A673 (cell line): ENCODE results near the gene NLRC5. TPM values are rescaled to one million over a fixed set of nuclear protein-coding genes. Genes with fewer than 3 reads are reported as not detected.

ENCODE experiments used
- BruUV-seq: library from RNA; stranded (reverse); fragments of 400-500 nt; replicated peaks from 2 replicates; lab custom pipeline; 2021; lab: Mats Ljungman, UMichigan
- CTCF ChIA-PET: fragments of 300-600 bp; sonication (Branson Sonifier 250); formaldehyde crosslinking; loops from one replicate; lab custom pipeline; 2022; ENCODE audit warnings: antibody characterized with exemption; lab: Charles Lee
- POLR2A ChIA-PET: fragments of 300-600 bp; sonication (Branson Sonifier 250); formaldehyde crosslinking; loops from one replicate; lab custom pipeline; 2022; ENCODE audit warnings: antibody characterized with exemption; ENCODE audit not compliant: low non-redundant PET; lab: Charles Lee
- DNase-seq: peaks from one replicate; pipeline ENCODE4 v3.0.0-alpha.2; 2015; ENCODE audit warnings: low spot score
- H3K27ac ChIP-seq: fragments of 200-600 bp; sonication (generic); 2 replicates; pipeline ENCODE4 v1.5.1; 2016; ENCODE audit warnings: mixed run types, low read depth, mild to moderate bottlenecking, mixed read lengths, antibody characterized with exemption, low read length; ENCODE audit not compliant: poor library complexity, severe bottlenecking
- H3K27me3 ChIP-seq: fragments of 200-600 bp; sonication (generic); replicated peaks from 2 replicates; pipeline ENCODE4 v1.6.1; 2017; ENCODE audit warnings: mixed run types, low read depth, mild to moderate bottlenecking, mixed read lengths, antibody characterized with exemption, low read length; ENCODE audit not compliant: insufficient read depth, poor library complexity
- H3K36me3 ChIP-seq: fragments of 200-600 bp; sonication (generic); 2 replicates; pipeline ENCODE4 v1.6.1; 2016; ENCODE audit warnings: mixed run types, mild to moderate bottlenecking, mixed read lengths, antibody characterized with exemption, low read length; ENCODE audit not compliant: insufficient read depth, poor library complexity, severe bottlenecking
- H3K4me1 ChIP-seq: fragments of 200-600 bp; sonication (generic); 2 replicates; pipeline ENCODE4 v1.6.1; 2017; ENCODE audit warnings: mixed run types, mild to moderate bottlenecking, mixed read lengths, antibody characterized with exemption, low read length; ENCODE audit not compliant: insufficient read depth, poor library complexity, severe bottlenecking
- H3K4me3 ChIP-seq: fragments of 200-600 bp; sonication (generic); 2 replicates; pipeline ENCODE4 v1.5.1; 2016; ENCODE audit warnings: low read depth, mixed run types, mild to moderate bottlenecking, mixed read lengths, low read length; ENCODE audit not compliant: poor library complexity, severe bottlenecking
- H3K9me3 ChIP-seq: fragments of 200-600 bp; sonication (generic); 2 replicates; pipeline ENCODE4 v1.6.1; 2016; ENCODE audit warnings: mixed run types, low read depth, mild to moderate bottlenecking, mixed read lengths, antibody characterized with exemption, low read length; ENCODE audit not compliant: poor library complexity, severe bottlenecking
- EZH2 ChIP-seq: fragments of 200-600 bp; sonication (generic); IDR thresholded peaks from 2 replicates; pipeline ENCODE4 v1.6.1; 2017; ENCODE audit warnings: borderline replicate concordance, low read depth, mild to moderate bottlenecking, mixed read lengths, antibody characterized with exemption, low read length; ENCODE audit not compliant: poor library complexity, severe bottlenecking
- intact Hi-C: fragments of 100-400 bp; cut with micrococcal nuclease; formaldehyde crosslinking; loops from one replicate; pipeline ENCODE4 v1.10.0; 2022; ENCODE audit not compliant: unreplicated experiment
- total RNA-seq: library from RNA; stranded (reverse); gene quantifications from 2 replicates; pipeline ENCODE4 v1.2.3, GENCODE V29; 2021
- TF ChIP-seq, protein P1 (sequence below): fragments of 300-800, 200-600 bp; sonication (generic); conservative IDR thresholded peaks from 2 replicates; pipeline ENCODE4 v1.5.1; 2017; ENCODE audit warnings: low read depth, mild to moderate bottlenecking, antibody characterized with exemption, low read length, moderate library complexity, mixed read lengths

NLRC5 gene
- total RNA-seq, 1 experiment from 2014 or later: 13.1 TPM

DNA sequence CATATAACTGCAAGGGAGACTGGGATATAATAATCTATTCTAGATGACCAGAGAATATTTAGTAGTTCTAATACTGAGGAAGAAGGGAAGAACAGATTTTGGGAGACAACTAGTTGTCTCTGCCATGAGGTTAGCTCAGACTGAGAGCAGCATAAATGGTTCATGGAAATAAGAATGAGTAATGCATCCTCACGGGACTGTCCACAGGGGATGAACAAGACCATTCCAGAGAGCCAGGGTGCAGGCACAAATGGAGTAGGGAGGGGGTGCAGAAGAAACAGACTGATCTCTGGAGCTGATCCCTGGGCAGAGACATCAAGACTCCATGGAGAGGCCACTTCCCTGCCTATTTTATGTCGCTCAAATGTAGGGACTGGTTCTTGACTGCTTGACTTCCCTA lies 30.4 kb downstream of the NLRC5 start:
- no peaks in the 10 kb centered on the region for H3K27me3 ChIP-seq
- H3K9me3 ChIP-seq: no peaks in the 10 kb centered on the region
- no peak overlapping the region for H3K4me3 ChIP-seq
- intact Hi-C loops: no loop called here
- TF ChIP-seq, protein P1, sequence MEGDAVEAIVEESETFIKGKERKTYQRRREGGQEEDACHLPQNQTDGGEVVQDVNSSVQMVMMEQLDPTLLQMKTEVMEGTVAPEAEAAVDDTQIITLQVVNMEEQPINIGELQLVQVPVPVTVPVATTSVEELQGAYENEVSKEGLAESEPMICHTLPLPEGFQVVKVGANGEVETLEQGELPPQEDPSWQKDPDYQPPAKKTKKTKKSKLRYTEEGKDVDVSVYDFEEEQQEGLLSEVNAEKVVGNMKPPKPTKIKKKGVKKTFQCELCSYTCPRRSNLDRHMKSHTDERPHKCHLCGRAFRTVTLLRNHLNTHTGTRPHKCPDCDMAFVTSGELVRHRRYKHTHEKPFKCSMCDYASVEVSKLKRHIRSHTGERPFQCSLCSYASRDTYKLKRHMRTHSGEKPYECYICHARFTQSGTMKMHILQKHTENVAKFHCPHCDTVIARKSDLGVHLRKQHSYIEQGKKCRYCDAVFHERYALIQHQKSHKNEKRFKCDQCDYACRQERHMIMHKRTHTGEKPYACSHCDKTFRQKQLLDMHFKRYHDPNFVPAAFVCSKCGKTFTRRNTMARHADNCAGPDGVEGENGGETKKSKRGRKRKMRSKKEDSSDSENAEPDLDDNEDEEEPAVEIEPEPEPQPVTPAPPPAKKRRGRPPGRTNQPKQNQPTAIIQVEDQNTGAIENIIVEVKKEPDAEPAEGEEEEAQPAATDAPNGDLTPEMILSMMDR: no peak
- TF ChIP-seq EZH2: no peak
- H3K4me1 ChIP-seq: no peaks in the 10 kb centered on the region
- H3K36me3 ChIP-seq: no peaks in the 10 kb centered on the region
- H3K27ac ChIP-seq: no peak overlapping the region
- BruUV-seq: no TSS peak
- DNase-seq: no peak
- ChIA-PET CTCF (no interaction called here), POLR2A (no interaction called here)

DNA sequence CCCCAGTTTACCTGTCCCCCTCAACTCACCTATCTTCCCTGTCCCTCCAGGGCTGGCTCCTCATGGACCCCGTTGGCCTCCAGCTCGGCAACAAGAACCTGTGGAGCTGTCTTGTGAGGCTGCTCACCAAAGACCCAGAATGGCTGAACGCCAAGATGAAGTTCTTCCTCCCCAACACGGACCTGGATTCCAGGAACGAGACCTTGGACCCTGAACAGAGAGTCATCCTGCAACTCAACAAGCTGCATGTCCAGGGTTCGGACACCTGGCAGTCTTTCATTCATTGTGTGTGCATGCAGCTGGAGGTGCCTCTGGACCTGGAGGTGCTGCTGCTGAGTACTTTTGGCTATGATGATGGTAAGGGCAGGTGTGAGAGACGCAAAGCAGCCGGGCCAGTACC lies 31.3 kb downstream of the NLRC5 start:
- Histone ChIP-seq H3K36me3 (no peaks in the 10 kb centered on the region), H3K27ac (no peak overlapping the region), H3K4me3 (no peak overlapping the region), H3K27me3 (no peaks in the 10 kb centered on the region), H3K9me3 (no peaks in the 10 kb centered on the region), H3K4me1 (no peaks in the 10 kb centered on the region)
- TF ChIP-seq EZH2: no peak
- TF ChIP-seq, protein P1: no peak
- no TSS peak for BruUV-seq
- no peak for DNase-seq
- POLR2A ChIA-PET: no interaction called here
- CTCF ChIA-PET: no interaction called here
- intact Hi-C loops: no loop called here

GRCh38 chr16:57021757-57022156 lies 32.4 kb downstream of the NLRC5 start:
- no peaks in the 10 kb centered on the region for H3K27me3 ChIP-seq
- ChIA-PET POLR2A (no interaction called here), CTCF (no interaction called here)
- BruUV-seq: no TSS peak
- H3K9me3 ChIP-seq: no peaks in the 10 kb centered on the region
- no peaks in the 10 kb centered on the region for H3K4me1 ChIP-seq
- no peak overlapping the region for H3K27ac ChIP-seq
- no peak overlapping the region for H3K4me3 ChIP-seq
- H3K36me3 ChIP-seq: no peaks in the 10 kb centered on the region
- TF ChIP-seq, protein P1: no peak
- TF ChIP-seq EZH2: no peak
- no peak for DNase-seq
- intact Hi-C loops: no loop called here
